T1000 (cell line): ENCODE results near the gene XIRP1.
"Not testable (repeated sequence)": the region's sequence is repeated elsewhere in the genome, so short reads cannot be mapped to it uniquely, and the experiment has no call there.

Source experiments
- DNase-seq: peaks from one replicate; lab custom pipeline; 2025; ENCODE audit warnings: mixed read lengths; lab: John Stamatoyannopoulos, UW

The XIRP1 gene, protein sequence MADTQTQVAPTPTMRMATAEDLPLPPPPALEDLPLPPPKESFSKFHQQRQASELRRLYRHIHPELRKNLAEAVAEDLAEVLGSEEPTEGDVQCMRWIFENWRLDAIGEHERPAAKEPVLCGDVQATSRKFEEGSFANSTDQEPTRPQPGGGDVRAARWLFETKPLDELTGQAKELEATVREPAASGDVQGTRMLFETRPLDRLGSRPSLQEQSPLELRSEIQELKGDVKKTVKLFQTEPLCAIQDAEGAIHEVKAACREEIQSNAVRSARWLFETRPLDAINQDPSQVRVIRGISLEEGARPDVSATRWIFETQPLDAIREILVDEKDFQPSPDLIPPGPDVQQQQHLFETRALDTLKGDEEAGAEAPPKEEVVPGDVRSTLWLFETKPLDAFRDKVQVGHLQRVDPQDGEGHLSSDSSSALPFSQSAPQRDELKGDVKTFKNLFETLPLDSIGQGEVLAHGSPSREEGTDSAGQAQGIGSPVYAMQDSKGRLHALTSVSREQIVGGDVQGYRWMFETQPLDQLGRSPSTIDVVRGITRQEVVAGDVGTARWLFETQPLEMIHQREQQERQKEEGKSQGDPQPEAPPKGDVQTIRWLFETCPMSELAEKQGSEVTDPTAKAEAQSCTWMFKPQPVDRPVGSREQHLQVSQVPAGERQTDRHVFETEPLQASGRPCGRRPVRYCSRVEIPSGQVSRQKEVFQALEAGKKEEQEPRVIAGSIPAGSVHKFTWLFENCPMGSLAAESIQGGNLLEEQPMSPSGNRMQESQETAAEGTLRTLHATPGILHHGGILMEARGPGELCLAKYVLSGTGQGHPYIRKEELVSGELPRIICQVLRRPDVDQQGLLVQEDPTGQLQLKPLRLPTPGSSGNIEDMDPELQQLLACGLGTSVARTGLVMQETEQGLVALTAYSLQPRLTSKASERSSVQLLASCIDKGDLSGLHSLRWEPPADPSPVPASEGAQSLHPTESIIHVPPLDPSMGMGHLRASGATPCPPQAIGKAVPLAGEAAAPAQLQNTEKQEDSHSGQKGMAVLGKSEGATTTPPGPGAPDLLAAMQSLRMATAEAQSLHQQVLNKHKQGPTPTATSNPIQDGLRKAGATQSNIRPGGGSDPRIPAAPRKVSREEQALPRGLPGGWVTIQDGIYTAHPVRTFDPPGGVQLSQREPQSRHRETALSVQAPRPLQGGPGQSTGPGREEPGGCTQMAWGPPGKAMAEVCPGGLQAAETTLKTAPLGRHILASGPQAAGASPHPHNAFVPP (N-terminal part only)

DNA sequence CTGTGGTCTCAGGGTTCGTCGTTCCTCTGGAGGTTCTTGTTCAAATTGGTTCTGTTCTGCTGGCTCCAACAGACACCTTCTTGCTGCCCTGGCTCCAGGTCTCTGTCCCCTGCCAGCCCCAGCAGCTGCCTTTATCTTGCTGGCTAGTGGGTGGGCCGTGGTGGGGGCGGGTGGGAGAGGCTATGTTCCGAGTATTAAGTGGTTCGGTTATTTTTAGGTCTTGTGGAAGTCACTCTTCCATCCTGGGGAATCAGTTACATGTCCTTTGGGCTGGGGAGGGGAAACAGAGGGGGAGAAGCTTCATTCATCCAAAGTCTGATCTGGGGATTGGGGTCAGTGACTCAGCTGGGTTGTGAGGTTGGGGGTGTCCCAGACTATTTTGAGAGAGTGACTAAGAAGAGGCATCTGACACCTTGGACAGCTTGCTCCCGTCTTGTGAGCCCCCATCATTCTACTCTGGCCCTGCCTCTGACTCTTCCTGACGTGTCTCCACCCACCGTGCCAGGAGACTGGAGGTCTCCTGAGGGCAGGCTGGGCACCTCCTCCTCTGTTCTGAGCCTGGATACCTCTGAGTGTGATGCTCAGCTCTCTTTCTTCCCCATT lies at the start of gene XIRP1:
Gene XIRP1 (minus strand): TSS at position 106 of the 603 bp plus-strand sequence. CDS start 3,150 bp downstream, outside the sequence.
- DNase-seq, result no peak

DNA sequence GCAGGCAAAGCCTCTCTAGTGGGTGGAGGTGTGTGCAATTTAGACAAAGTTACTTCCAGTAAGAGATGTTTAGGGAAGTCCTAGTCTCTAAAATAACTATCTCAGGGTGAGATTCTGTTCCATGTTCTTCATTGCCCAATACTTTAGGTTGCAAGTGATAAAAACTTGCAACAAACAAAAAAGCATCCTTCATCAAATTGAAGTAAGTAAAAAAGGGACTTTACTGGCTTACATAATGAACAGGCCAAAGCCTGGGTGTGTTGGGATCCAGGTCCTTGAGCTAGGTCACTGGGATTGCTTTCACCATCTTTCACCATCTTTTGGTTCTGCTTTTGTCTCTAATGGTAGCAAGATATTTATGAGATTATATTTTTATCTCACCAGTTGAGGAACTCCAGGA lies 49.2 kb upstream of the XIRP1 start:
- DNase-seq, result no peak

DNA sequence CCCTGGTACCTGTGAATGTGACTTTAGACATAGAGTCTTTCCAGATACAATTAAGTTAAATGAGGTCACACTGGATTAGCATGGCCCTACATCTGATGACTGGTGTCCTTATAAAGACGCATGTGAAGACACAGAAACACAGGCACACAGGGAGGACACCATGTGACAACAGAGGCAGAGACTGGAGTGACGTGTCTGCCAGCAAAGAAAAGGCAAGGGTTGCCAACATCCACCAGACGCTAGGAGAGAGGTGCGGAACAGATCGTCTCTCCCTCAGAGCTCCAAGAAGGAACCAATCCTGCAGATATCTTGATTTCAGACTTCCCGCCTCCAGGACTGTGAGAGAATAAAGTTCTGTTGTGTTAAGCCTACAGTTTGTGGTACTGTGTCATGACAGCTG lies 44.6 kb upstream of the XIRP1 start:
- DNase-seq, result no peak

DNA sequence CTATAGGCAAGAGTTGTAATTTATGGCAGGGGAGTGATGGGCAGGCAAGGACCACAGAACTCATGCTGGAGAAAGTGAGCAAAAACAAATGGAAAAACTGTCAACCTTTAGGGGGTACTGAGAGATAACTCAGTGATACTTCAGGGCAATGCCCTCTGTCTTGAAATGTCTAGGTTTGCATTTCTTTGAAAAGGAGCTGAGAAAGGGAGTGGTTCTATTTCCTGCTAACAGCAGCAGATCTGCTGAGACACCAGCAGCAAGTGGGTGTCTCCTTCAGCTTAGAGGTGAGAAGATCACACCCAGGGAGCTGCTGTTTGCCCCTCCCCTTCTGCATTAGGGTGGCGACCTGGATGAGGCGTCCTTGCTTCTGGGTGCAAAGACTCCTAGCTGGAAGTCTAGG lies 42.3 kb upstream of the XIRP1 start:
- no peak for DNase-seq

DNA sequence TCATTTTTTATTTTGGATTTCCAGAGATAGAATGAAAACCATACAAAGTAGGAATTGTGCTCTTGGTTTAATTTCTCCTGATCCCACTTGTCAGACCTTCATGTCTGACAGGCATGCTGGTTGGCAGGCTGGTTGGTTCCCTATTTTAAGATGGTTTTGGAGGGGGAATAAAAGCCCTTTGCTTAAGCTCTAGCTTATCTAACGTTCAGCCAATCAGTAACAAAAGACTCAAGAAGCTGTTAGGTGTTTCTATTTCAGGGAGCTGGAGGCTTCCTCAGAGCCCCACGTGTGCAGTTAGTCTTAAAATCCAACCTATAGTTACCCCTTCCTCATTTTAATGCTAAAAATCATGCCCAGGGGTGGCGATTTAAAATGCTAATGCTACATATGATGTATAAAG lies 40.5 kb upstream of the XIRP1 start:
- no peak for DNase-seq

DNA sequence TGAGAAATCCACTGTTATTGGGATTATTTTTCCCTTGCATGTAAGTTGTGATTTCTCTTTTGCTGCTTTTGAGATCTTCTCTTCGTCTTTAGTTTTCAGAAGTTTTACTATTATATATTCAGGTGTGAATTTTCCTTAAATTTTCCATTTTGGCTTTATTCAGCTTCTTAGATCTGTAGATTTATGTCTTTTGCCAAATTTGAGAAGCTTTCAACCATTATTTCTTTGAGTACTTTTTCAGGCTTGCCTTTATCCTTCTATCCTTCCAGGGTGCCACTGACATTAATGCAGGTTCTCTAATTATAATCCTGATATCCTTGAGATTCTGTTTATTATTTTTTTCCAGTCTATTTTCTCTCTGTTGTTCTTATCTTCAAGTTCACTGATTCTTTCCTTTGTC lies 38.1 kb upstream of the XIRP1 start:
- no peak for DNase-seq

DNA sequence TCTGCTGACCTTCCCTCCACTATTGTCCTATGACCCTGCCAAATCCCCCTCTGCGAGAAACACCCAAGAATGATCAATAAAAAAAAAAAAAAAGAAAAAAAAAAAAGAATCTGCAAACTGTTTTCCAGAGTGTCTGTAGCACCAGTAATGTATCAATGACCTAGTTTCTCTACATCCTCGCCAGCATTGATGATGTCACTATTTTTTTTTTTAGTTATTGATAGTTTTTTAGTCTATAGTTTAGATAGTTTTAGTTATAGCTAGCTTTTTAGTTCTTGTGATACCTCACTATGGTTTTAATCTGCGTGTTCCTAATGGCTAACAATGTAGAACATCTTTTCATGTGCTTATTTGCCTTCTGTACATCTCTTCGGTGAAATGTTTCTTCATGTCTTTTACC lies 36.1 kb upstream of the XIRP1 start:
- DNase-seq, result no peak

DNA sequence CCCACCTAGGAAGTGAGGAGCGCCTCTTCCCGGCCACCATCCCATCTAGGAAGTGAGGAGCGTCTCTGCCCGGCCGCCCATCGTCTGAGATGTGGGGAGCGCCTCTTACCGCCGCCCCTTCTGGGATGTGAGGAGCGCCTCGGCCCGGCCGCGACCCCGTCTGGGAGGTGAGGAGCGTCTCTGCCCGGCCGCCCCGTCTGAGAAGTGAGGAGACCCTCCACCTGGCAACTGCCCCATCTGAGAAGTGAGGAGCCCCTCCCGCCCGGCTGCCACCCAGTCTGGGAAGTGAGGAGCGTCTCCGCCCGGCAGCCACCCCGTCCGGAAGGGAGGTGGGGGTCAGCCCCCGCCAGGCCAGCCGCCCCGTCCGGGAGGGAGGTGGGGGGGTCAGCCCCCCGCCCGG lies 35.2 kb upstream of the XIRP1 start:
- not testable (repeated sequence) for DNase-seq

DNA sequence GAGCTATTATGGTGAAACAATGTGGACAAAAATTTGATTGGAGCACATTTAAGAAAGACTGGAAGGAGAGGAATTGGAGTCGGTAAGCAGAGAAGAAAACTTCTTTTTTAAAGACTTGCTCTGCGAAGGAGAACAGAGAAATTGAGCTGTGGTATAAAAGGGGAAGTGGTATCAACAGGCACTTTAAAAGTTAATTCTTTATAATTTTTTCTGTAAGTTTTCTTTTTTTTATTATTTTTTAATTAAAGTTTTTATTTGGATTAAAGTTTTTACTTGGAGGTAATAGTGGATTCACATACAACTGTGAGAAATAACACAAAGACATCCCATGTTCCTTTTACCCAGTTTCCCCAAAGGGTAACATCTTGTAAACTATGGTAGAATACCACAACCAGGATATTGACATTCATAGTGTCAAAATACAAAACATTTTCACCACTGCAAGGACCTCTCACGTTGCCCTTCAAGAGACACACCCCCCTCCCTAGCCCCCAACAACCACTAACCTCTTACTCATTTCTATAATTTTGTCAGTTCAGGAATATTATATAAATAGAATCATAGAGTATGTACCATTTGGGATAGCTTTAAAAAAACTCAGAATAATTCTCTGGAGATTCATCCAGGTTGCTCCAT lies 33.8 kb upstream of the XIRP1 start:
- no peak for DNase-seq

DNA sequence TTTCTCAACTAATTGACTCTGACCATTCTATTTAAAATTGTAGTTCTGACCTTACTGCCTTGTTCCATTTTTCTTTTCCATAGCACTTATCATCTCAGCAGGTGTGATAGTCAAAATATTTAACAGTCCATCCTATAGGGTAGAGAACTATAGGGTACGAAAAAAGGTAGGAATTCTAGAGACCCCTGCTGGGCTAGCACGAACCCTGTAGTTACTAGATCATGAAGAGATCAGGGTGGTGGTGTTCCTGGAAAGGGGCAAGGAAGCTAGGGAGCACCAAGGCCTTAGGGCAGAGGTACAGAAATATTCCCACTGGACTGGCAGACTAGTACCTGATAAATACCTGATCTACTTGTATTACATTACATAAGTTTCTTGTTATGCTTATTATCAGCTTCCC lies 31.9 kb upstream of the XIRP1 start:
- DNase-seq, result no peak

DNA sequence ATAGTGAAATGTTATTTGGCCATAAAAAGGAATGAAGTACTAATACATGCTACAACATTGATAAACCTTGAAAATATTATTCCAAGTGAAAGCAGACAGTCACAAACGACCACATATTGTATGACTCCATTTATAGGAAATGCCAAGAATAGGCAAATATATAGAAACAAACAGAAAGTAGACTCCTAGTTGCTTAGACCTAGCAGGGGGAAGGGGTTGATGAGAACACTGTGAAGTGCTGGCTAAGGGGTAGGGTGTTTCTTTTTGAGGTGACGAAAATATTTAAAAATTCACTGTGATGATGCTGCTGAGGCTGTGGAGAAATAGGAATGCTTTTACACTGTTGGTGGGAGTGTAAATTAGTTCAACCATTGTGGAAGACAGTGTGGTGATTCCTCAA lies 30.5 kb upstream of the XIRP1 start:
- no peak for DNase-seq

DNA sequence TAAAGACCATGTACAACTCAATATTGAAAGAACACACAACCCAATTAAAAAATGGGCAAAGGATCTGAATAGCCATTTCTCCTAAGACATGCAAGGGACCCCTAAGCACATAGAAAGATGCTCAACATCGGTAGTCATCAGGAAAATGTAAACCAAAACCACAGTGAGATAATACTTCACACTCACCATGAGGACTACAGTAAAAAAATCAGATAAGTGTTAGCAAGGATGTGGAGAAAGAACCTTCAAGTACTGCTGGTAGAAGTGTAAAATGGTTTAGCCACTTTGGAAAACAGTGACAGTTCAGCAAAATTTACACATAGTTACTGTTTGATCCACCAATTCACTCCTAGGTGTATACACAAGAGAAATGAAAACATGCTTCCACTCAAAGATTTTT lies 30.1 kb upstream of the XIRP1 start:
- no peak for DNase-seq

DNA sequence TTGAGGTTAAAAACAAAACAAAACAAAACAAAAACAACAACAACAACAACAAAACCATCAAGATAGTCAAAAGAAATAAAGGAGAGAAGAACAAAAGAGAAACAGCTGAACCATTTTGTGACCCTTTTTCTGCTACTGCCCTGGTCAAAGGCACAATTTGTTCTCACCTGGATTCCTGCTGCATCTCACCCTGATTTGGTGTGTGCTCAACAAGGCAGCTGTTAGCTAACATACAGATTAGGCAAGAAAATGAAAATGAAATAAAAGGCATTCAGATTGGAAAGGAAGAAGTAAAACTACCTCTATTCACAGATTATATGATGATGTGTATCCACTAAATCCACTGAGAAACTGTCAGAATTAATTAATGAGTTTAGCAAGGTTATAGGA lies 28.7 kb upstream of the XIRP1 start:
- no peak for DNase-seq

DNA sequence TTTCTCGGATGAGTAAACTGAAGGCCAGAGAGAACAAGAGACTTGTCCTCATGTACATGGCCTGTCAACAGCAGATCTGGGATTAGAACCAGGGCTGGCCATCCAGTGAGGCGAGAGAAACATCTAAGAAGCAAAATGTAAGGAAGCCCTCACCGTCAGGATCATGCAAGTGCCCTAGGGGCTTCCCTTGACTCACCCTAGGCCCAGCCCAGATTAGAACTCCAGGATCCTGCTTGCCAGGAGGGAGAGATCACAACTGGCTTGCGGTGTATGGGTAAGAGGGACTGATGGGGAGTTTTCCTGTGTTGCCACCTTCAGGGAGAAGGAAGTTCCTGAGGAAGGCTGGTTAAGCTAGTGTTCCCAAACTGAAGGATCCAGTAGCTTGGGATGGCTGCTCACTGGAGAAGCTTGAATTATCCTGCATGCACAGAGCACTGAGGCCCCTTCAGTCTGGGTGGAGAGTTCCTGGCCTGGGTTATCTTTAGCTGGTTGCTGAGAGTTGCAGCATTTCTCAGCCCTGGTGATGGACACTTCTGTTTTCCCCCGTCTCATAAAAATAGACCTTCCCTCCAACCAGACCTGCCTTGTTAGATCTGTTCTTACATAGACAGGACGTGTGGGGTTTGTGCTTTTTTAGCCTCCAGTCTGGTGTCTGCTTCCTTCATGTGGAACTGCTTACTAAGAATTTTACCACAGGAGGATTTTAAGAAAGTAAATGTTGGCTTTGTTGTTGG lies 28.2 kb upstream of the XIRP1 start:
- no peak for DNase-seq

DNA sequence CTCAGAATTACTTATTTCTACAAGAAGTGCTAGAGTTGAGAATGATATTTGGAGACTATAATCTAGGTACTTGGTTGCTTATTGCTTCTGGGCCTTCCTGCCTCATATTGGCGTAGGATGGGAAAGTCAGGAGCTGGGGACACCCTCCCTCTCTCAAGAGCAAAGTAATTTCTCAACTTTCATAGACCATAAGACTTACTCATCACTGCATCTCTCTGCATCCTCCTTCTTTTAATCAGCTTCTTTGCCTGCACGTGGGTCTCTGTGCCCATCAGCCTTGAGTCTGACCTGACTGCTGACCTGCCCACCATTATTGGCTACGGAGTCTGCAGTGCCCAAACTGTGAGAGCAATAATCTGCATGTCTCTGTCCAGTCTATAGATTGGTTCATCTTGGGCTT lies 27.3 kb upstream of the XIRP1 start:
- no peak for DNase-seq

DNA sequence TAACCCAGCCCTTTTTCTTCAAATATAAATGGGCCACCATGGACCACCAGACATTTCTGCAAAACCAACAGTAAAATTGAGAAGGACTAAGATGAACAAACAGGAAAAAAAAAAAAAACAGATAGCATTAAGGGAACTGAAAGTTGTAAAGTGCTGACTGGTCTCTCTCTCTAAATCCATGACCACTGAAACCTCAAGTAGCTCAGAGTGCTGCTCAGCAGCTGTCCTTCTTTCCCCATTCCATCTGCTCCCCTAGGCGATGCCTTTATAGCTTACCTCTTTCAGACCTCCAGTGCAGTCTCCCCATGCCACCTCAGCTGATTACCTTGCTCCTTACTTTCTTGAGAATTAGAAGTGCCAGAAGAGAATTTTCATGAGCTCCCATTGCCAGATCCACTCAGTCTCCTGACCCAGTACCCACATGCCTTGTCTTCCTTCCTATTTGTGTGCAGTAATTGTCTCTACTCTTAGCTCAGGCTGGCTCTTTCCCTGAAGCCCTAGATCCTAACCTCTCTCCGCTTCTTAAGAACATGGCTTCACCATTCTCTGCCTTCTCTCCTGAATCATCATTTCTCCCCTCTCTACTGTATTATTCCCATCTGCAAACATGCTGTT lies 23.9 kb upstream of the XIRP1 start:
- DNase-seq, result no peak

DNA sequence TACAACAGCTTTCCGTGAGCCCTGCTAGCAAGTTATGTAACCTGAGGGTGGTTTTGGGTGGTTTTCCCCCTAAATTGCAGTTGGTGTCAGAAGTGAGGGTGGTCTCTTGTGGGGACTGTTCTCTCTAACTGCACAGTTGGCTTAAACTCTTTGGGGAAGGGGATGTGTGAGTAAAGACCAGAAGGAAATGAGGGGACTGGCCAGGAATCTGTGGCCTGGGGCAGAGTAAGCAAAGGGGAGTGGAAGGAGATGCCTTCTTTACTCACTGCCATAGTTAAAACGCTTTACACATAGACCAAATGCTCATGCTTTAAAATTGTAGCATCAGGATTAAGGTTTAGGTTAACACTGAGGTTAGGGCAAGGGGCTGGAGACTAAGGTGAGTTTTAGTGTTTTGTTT lies 21.2 kb upstream of the XIRP1 start:
- DNase-seq, result no peak

DNA sequence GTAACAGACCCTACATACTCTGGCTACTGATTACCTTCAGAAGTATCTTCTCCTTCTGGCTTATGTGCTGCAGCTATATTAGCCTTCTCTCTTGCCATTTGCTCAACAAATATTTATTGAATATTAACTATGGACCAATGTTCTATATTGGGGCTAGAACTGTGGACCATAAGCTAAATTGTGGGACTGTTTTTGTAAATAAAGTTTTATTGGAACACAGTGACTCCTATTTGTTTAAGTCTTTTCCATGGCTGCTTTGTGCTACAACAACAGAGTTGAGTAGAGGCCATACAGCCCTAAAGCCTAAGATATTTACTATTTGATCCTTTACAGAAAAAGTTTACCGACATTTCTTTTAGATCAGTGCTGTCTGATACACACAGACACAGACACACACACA lies 20.3 kb upstream of the XIRP1 start:
- no peak for DNase-seq

DNA sequence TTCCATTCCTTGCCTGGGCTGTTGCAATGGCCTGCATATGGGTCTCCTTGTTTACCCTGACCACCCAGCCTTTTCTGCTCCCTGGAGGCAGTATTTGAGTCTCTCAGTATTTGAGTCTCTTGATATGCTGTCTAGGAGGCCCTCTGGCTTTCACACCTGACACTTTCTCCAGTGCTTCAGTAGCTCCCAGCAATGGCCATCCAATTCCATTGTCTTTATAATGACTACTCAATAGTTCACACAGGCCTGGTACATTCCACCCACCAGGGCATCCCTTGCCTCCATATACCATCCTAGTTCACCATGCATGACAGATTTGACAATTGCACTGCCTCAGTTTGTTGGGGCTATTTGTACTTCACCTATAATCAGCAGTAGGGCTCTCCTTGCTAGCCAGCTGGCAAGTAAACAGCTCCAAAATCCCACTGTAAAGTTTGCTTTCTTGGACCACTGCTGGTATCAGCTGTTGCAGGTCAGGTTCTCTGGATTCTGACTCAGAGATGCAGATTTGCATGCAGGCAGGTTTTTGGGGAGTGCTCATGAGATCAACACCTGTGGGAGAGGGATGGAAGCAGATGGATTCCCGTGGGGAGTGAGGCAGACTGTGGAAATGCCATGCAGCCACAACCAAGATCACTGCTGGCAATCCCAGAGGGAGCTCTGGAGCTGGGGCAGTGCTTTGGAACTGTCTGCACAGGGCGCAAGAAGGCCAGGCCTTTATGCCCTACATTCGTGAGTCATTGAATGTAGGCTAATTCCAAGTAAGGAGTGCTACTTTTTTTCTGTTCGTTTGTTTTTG lies 19.1 kb upstream of the XIRP1 start:
- DNase-seq, result no peak

DNA sequence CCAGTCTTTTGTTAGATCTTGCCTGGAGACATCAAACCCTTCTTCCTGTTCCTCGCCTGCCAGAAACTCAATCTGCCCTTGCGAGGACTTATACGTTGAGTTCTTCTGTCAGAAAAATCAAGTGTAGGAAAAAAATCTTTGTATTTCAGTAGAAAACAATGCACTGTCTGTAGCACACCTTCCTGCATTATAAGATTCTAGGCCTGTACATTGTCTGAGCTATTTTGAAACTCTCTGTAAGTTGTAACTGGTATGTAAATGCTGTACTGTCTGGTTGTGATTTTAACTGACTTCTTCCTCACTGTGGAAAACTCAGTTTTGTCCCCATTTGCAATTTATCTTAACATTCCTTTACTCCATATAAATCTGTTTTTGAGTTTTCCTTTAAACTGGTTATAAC lies 17.7 kb upstream of the XIRP1 start:
- DNase-seq, result no peak
